Caco-2 (cell line): ENCODE data around the gene SLC25A10. TPM values are rescaled to one million over a fixed set of nuclear protein-coding genes. Genes with fewer than 3 reads are reported as not detected.

Source experiments
- BruUV-seq: library from RNA; stranded (reverse); fragments of 400-500 nt; replicated peaks from 2 replicates; lab custom pipeline; 2021; lab: Mats Ljungman, UMichigan
- CTCF ChIA-PET: fragments of 300-600 bp; sonication (Branson Sonifier 250); formaldehyde crosslinking; loops from one replicate; lab custom pipeline; 2022; ENCODE audit warnings: antibody characterized with exemption; lab: Charles Lee
- POLR2A ChIA-PET: fragments of 300-600 bp; sonication (Branson Sonifier 250); formaldehyde crosslinking; loops from one replicate; lab custom pipeline; 2022; ENCODE audit warnings: antibody characterized with exemption; lab: Charles Lee
- DNase-seq, 2 experiments: peaks; one replicate each; pipeline versions ENCODE4 v3.0.0 to v3.0.0-alpha.2; 2020 to 2022
- H3K27me3 ChIP-seq: replicated peaks from 2 replicates; pipeline ENCODE4 v1.6.0; 2011; ENCODE audit warnings: low read length; ENCODE audit not compliant: control insufficient read depth, insufficient read depth
- H3K36me3 ChIP-seq: 2 replicates; pipeline ENCODE4 v1.5.1; 2011; ENCODE audit warnings: low read length; ENCODE audit not compliant: control insufficient read depth, insufficient read depth
- H3K4me1 ChIP-seq: fragments of 250-450 bp; sonication (Bioruptor Pico); 2 replicates; pipeline ENCODE4 v1.5.1; 2020; ENCODE audit warnings: mild to moderate bottlenecking
- H3K4me3 ChIP-seq: 2 replicates; pipeline ENCODE4 v1.5.1; 2011; ENCODE audit warnings: low read depth, mild to moderate bottlenecking, control low read depth, low read length
- H3K9me3 ChIP-seq: fragments of 250-450 bp; sonication (Bioruptor Pico); 2 replicates; pipeline ENCODE4 v1.5.1; 2020; ENCODE audit warnings: mild to moderate bottlenecking, moderate library complexity
- H3K27ac Mint-ChIP-seq: one replicate; pipeline ENCODE4 v1.8.0; 2022; ENCODE audit warnings: mixed read lengths; ENCODE audit not compliant: unreplicated experiment
- H3K27me3 Mint-ChIP-seq: one replicate; pipeline ENCODE4 v1.8.0; 2022; ENCODE audit warnings: mixed read lengths; ENCODE audit not compliant: insufficient read depth, unreplicated experiment
- H3K36me3 Mint-ChIP-seq: one replicate; pipeline ENCODE4 v1.8.0; 2022; ENCODE audit warnings: mild to moderate bottlenecking, mixed read lengths; ENCODE audit not compliant: insufficient read depth, unreplicated experiment
- H3K4me1 Mint-ChIP-seq: one replicate; pipeline ENCODE4 v1.8.0; 2022; ENCODE audit warnings: low read depth, mixed read lengths; ENCODE audit not compliant: unreplicated experiment
- H3K4me3 Mint-ChIP-seq: one replicate; pipeline ENCODE4 v1.8.0; 2022; ENCODE audit warnings: mild to moderate bottlenecking, moderate library complexity, mixed read lengths; ENCODE audit not compliant: unreplicated experiment
- H3K9me3 Mint-ChIP-seq: one replicate; pipeline ENCODE4 v1.8.0; 2022; ENCODE audit warnings: mixed read lengths; ENCODE audit not compliant: unreplicated experiment
- intact Hi-C: fragments of 100-400 bp; cut with micrococcal nuclease; formaldehyde crosslinking; loops from one replicate; pipeline ENCODE4 v1.10.0; 2022; ENCODE audit not compliant: unreplicated experiment
- total RNA-seq: library from RNA; stranded (reverse); gene quantifications from 2 replicates; pipeline ENCODE4 v1.2.3, GENCODE V29; 2022
- TF ChIP-seq, protein P1 (sequence below), 2 experiments: fragments of 200-600 bp in 1 of 2; IDR thresholded peaks; 1 replicate in 1 of 2; 2 replicates in 1 of 2; pipeline versions ENCODE4 v1.5.1 to v1.8.0; 2011 to 2022; ENCODE audit warnings: antibody characterized with exemption in 1 of 2, control low read depth in 1 of 2, inconsistent platforms in 1 of 2, low read depth in 1 of 2, low read length in 1 of 2, mild to moderate bottlenecking in 1 of 2, moderate library complexity in 1 of 2; ENCODE audit not compliant: insufficient read depth in 1 of 2, severe bottlenecking in 1 of 2, unreplicated experiment in 1 of 2

The SLC25A10 gene
- total RNA-seq, 1 experiment from 2014 or later: 49.5 TPM

DNA sequence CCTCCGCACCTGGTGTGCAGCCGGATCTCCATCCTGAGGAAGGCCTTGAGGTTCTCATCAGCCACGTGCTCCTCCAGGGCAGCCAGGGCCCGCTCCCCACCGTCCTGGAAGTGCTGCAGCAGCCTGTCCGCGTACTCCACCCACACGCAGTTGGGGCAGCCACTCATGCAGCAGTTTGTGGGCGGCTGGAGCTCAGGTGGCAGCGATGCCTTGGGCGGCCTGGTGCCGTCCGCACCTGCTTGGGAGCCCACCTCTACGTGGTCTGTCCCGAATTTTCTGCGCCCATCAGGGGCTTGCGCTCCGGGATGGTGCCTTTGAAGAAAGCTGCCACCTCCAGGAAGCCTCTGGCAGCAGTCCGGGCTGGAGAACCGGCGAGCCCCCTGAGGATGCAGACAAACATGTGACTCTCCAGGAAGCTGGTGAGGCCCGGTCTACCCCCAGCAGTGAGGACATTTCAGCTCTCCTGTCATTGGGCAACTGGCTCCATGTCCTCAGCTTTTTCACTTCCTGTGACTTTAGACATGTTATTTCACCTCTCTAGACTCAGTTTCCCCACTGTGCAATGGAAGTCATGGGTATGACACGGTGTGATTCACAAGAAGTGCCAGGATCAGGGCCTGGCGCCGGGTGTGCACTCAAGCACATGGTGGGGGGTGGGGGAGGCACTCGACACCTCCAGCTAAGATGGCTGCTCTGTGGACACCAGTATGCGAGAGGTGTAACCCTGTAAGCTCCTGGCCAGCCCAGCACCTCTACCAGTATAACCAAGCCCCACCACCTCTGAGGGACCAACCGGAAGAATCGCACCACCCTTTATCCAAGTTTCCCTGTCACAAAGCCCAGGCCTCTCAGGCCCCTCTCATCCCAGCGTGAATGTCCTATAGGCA is 46.6 kb upstream of the SLC25A10 start:
- no peaks in the 10 kb centered on the region for H3K9me3 ChIP-seq
- TF ChIP-seq, protein P1, sequence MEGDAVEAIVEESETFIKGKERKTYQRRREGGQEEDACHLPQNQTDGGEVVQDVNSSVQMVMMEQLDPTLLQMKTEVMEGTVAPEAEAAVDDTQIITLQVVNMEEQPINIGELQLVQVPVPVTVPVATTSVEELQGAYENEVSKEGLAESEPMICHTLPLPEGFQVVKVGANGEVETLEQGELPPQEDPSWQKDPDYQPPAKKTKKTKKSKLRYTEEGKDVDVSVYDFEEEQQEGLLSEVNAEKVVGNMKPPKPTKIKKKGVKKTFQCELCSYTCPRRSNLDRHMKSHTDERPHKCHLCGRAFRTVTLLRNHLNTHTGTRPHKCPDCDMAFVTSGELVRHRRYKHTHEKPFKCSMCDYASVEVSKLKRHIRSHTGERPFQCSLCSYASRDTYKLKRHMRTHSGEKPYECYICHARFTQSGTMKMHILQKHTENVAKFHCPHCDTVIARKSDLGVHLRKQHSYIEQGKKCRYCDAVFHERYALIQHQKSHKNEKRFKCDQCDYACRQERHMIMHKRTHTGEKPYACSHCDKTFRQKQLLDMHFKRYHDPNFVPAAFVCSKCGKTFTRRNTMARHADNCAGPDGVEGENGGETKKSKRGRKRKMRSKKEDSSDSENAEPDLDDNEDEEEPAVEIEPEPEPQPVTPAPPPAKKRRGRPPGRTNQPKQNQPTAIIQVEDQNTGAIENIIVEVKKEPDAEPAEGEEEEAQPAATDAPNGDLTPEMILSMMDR (IDR thresholded peaks at IDR 0.05; ENCODE audit: insufficient read depth in 1 of 2, low read depth in 1 of 2, low read length in 1 of 2, severe bottlenecking in 1 of 2, unreplicated experiment in 1 of 2): no peak
- H3K4me1 ChIP-seq: peaks cover 14% of the 10 kb centered on the region
- no peaks in the 10 kb centered on the region for H3K9me3 Mint-ChIP-seq
- peak overlapping the region; percentile 86 for H3K27ac Mint-ChIP-seq
- peak overlapping the region; percentile 90 for H3K4me3 Mint-ChIP-seq
- H3K27me3 ChIP-seq: no peaks in the 10 kb centered on the region
- peaks cover 24% of the 10 kb centered on the region for H3K4me1 Mint-ChIP-seq
- peaks cover 6% of the 10 kb centered on the region; the same call in 1 of the 2 replicates for H3K36me3 ChIP-seq
- DNase-seq: peak; percentile 55 to 65
- intact Hi-C loops: no loop called here
- no peaks in the 10 kb centered on the region for H3K27me3 Mint-ChIP-seq
- POLR2A ChIA-PET: interaction anchor here (1.0 kb wide), 1 partner anchor 37 kb away, joined by 4 read pairs; the partner anchor contains the start of gene MRPL12
- H3K36me3 Mint-ChIP-seq: peaks cover 46% of the 10 kb centered on the region
- BruUV-seq: no TSS peak
- H3K4me3 ChIP-seq: peak overlapping the region; percentile 96
- CTCF ChIA-PET: no interaction called here

DNA sequence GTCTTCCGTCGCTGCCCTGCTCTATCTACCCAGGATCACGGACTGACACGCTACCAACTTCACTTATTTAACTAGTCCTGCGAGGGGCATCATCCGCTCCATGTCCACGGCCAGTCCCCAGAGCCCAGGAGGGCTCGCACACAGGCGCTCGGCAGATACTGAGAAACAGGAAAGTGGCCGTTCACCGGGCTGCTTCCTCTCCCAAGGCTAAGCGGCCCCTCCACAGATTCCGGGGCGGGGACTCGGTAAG is 46.1 kb upstream of the SLC25A10 start:
- peak overlapping the region; percentile 96 for H3K4me3 ChIP-seq
- Mint-ChIP-seq H3K4me1 (peaks cover 24% of the 10 kb centered on the region), H3K9me3 (no peaks in the 10 kb centered on the region), H3K4me3 (peak overlapping the region; percentile 90), H3K27me3 (no peaks in the 10 kb centered on the region), H3K36me3 (peaks cover 50% of the 10 kb centered on the region), H3K27ac (peak overlapping the region; percentile 86)
- peaks cover 14% of the 10 kb centered on the region for H3K4me1 ChIP-seq
- peaks cover 6% of the 10 kb centered on the region; the same call in 1 of the 2 replicates for H3K36me3 ChIP-seq
- intact Hi-C loops: no loop called here
- no peaks in the 10 kb centered on the region for H3K27me3 ChIP-seq
- TSS peak; percentile 81 for BruUV-seq
- TF ChIP-seq, protein P1 (IDR thresholded peaks at IDR 0.05; ENCODE audit: insufficient read depth in 1 of 2, low read depth in 1 of 2, low read length in 1 of 2, severe bottlenecking in 1 of 2, unreplicated experiment in 1 of 2): no peak
- H3K9me3 ChIP-seq: no peaks in the 10 kb centered on the region
- no peak for DNase-seq
- ChIA-PET POLR2A (interaction anchor here (0.9 to 1.0 kb wide), 2 partner anchors 18 to 37 kb away, joined by 4 to 6 read pairs; partner anchors contain the start of genes ARL16, HGS and MRPL12), CTCF (no interaction called here)

DNA sequence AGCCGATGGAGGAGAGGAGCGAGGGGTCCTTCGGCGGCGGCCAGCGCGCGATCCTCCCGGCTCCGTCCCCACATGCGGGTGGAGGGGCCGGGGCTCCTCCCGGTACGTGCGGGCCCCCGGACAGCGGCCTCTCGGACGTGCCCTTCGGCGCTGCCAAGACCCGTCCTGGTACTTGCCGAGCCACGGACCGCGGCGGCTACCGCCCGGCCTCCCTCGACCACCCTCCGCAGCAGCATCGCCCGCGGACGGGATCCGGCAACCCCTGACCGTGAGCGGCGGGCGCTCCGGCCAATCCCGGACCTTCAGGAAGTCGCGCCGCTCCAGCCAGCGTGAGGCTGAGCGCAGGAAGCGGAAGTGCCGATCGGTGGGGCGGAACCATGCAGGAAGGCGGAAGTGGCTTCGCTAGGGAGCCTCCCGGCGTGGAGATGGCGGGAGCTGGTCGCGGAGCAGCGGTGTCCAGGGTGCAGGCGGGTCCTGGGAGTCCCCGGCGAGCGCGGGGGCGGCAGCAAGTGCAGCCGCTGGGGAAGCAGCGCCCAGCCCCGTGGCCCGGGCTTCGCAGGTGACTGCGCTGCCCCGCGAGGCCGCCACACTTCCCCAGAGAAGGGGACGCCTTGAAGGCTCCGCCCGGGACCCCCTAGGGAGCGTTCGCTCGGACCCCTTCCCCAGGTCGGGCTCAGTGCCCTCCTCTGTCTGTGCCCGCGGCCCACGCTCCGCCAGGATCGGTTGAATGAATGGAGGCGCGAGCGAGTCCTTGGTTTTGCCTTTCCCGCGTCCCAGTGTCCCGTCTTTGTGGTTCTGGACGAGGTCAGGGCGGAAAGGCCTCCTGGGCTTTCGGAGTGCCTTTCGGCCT is 45.5 kb upstream of the SLC25A10 start, which contains the start of the genes CCDC137 and OXLD1:
TSS of gene CCDC137 (plus strand) at position 396 of the 850 bp plus-strand sequence. CDS start at position 426, 30 bp downstream.
TSS of gene OXLD1 (minus strand) at position 264 of the 850 bp plus-strand sequence. CDS start at position 236, 28 bp downstream.
- BruUV-seq: no TSS peak
- intact Hi-C loops: no loop called here
- H3K36me3 Mint-ChIP-seq: peaks cover 56% of the 10 kb centered on the region
- H3K36me3 ChIP-seq: peaks cover 6% of the 10 kb centered on the region; the same call in 1 of the 2 replicates
- CTCF ChIA-PET: no interaction called here
- TF ChIP-seq, protein P1 (IDR thresholded peaks at IDR 0.05; ENCODE audit: insufficient read depth in 1 of 2, low read depth in 1 of 2, low read length in 1 of 2, severe bottlenecking in 1 of 2, unreplicated experiment in 1 of 2): no peak
- no peaks in the 10 kb centered on the region for H3K9me3 Mint-ChIP-seq
- H3K9me3 ChIP-seq: no peaks in the 10 kb centered on the region
- peak within 1 kb of the TSS; percentile 96 for H3K4me3 ChIP-seq
- DNase-seq: peak; percentile 97 to 98
- peak within 1 kb of the TSS; percentile 86 for H3K27ac Mint-ChIP-seq
- H3K27me3 ChIP-seq: no peaks in the 10 kb centered on the region
- H3K4me3 Mint-ChIP-seq: peak within 1 kb of the TSS; percentile 90
- peaks cover 14% of the 10 kb centered on the region for H3K4me1 ChIP-seq
- POLR2A ChIA-PET: interaction anchor here (0.6 to 0.9 kb wide), 3 partner anchors 11 to 360 kb away, joined by 3 to 6 read pairs (median 4); partner anchors contain the start of genes ARL16 and HGS
- peaks cover 24% of the 10 kb centered on the region for H3K4me1 Mint-ChIP-seq
- H3K27me3 Mint-ChIP-seq: no peaks in the 10 kb centered on the region
